ENCODE data around the gene ARID1B. TPM values are rescaled to one million over a fixed set of nuclear protein-coding genes. Genes with fewer than 3 reads are reported as not detected.
"Not testable (repeated sequence)": the region's sequence is repeated elsewhere in the genome, so short reads cannot be mapped to it uniquely, and the experiment has no call there.

Gene ARID1B
- total RNA-seq, 1 donor from 2014 or later, result 59.3 TPM

DNA sequence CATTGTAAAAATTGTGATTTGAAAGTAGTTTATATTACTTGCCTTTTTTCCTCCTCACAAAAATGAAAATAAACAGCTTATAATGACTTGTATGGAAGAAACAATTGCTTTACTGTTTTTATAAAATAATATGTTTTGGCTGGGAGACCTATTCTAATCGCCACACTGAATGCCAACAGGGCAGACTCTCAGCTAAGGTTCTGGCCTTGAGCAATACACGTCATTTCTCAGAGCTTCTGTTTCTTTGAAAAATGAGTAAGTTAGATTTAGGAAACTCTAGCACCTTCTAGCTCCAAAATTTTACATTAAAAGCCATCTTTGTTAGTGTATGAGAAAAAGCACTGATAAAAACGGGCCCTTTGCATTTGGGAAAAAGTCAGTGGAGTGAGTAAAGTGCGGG lies 166.6 kb downstream of the ARID1B start:
- H3K4me1 Mint-ChIP-seq (ENCODE audit: low read depth), result peaks cover 49% of the 10 kb centered on the region
- H3K4me3 Mint-ChIP-seq (ENCODE audit: unreplicated experiment), result peak overlapping the region; percentile 10
- TF ChIP-seq, protein P1, sequence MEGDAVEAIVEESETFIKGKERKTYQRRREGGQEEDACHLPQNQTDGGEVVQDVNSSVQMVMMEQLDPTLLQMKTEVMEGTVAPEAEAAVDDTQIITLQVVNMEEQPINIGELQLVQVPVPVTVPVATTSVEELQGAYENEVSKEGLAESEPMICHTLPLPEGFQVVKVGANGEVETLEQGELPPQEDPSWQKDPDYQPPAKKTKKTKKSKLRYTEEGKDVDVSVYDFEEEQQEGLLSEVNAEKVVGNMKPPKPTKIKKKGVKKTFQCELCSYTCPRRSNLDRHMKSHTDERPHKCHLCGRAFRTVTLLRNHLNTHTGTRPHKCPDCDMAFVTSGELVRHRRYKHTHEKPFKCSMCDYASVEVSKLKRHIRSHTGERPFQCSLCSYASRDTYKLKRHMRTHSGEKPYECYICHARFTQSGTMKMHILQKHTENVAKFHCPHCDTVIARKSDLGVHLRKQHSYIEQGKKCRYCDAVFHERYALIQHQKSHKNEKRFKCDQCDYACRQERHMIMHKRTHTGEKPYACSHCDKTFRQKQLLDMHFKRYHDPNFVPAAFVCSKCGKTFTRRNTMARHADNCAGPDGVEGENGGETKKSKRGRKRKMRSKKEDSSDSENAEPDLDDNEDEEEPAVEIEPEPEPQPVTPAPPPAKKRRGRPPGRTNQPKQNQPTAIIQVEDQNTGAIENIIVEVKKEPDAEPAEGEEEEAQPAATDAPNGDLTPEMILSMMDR (IDR thresholded peaks at IDR 0.05), result no peak
- H3K27ac Mint-ChIP-seq (ENCODE audit: unreplicated experiment), result peak overlapping the region; percentile 80
- DNase-seq (ENCODE audit: low spot score), result no peak
- no peaks in the 10 kb centered on the region for H3K27me3 Mint-ChIP-seq (ENCODE audit: low read depth)
- no peaks in the 10 kb centered on the region for H3K9me3 Mint-ChIP-seq (ENCODE audit: low read depth)
- H3K36me3 Mint-ChIP-seq (ENCODE audit: low read depth), result no peaks in the 10 kb centered on the region

DNA sequence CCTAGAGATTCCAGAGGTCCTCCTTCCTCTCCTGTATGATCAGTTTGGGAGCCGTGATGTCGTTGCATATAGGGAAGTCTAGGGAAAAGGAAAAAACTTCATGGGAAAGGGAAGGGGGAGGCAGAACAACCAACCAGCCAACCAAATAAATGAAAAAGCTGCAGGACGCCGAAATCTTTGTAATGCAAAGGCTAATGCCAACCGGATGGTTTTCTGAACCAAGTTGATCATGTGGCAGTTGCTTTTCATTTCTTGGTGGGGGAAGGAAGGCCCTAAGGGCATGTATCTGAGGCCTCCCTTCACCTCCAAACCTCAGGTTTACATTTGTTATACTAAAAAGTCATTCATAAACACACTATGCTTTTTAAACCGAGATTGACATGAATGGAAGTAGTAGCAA lies 167.2 kb downstream of the ARID1B start:
- Mint-ChIP-seq H3K4me3 (ENCODE audit: unreplicated experiment) (peak overlapping the region; percentile 10), H3K27me3 (ENCODE audit: low read depth) (no peaks in the 10 kb centered on the region), H3K4me1 (ENCODE audit: low read depth) (peaks cover 55% of the 10 kb centered on the region), H3K36me3 (ENCODE audit: low read depth) (no peaks in the 10 kb centered on the region), H3K27ac (ENCODE audit: unreplicated experiment) (peak overlapping the region; percentile 80), H3K9me3 (ENCODE audit: low read depth) (no peaks in the 10 kb centered on the region)
- TF ChIP-seq, protein P1 (IDR thresholded peaks at IDR 0.05), result no peak
- DNase-seq (ENCODE audit: low spot score), result no peak

DNA sequence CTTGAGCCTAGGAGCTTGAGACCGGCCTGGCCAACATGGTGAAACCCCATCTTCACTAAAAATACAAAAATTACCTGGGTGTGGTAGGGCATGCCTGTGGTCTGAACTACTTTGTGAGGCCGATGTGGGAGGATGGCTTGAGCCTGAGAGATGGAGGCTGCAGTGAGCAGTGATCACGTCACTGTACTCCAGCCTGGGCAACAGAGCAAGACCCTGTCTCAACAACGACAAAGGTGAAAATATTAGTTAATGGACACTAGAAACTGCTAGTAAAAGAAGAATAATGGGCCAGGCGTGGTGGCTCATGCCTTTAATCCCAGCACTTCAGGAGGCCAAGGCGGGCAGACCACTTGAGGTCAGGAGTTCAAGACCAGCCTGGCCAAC lies 168.6 kb downstream of the ARID1B start:
- H3K9me3 Mint-ChIP-seq (ENCODE audit: low read depth); H3K27me3 Mint-ChIP-seq (ENCODE audit: low read depth); DNase-seq (ENCODE audit: low spot score); H3K4me3 Mint-ChIP-seq (ENCODE audit: unreplicated experiment); H3K36me3 Mint-ChIP-seq (ENCODE audit: low read depth): not testable (repeated sequence)
- peak overlapping the region; percentile 49 for H3K27ac Mint-ChIP-seq (ENCODE audit: unreplicated experiment)
- H3K4me1 Mint-ChIP-seq (ENCODE audit: low read depth), result peaks cover 65% of the 10 kb centered on the region

DNA sequence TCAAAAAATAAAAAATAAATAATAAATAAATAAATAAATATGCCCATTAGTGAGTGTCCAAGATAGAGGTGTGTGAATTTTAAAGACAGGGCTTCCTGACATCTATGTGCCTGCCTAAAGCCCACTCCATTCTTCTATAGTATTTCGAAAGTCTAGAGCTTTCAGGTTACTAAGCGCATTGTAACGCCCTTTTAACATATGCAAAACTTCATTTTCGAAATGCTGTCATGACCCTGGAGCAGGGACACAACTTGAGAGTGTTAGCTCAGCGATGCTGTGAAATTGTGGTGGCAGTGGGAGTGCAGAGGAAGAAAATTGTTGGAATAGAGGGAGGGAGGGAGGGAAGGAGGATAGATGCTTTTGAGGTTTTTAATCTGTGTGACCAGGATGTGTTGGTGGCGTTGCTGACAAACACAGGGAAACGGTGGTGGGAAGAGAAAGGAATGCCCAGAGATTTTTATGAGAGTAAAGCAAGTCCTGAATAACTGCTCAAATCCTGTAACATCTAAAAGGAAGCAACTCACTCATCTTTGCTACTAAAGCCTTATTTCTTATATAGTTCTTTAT lies 169.3 kb downstream of the ARID1B start:
- Mint-ChIP-seq H3K9me3 (ENCODE audit: low read depth) (no peaks in the 10 kb centered on the region), H3K4me3 (ENCODE audit: unreplicated experiment) (no peak overlapping the region), H3K4me1 (ENCODE audit: low read depth) (peaks cover 66% of the 10 kb centered on the region), H3K27me3 (ENCODE audit: low read depth) (no peaks in the 10 kb centered on the region), H3K36me3 (ENCODE audit: low read depth) (no peaks in the 10 kb centered on the region), H3K27ac (ENCODE audit: unreplicated experiment) (no peak overlapping the region)
- no peak for DNase-seq (ENCODE audit: low spot score)
- TF ChIP-seq, protein P1 (IDR thresholded peaks at IDR 0.05), result no peak

DNA sequence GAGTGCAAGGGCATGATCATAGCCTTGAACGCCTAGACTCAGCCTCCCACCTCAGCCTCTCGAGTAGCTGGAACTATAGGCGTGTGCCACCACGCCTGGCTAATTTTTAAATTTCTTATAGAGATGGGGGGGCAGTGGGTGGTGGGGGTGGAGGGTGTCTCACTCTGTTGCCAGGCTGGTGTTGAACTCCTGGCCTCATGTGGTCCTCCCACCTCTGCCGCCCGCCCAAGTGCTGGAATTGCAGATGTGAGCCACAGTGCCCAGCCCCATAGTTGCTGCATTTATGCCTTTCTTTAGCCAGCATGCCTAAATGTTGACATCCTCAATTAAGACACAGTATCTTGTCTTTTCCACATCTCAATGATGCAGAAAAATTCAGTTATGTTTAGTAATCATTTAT lies 171.1 kb downstream of the ARID1B start:
- no peaks in the 10 kb centered on the region for H3K9me3 Mint-ChIP-seq (ENCODE audit: low read depth)
- peaks cover 70% of the 10 kb centered on the region for H3K4me1 Mint-ChIP-seq (ENCODE audit: low read depth)
- no peaks in the 10 kb centered on the region for H3K27me3 Mint-ChIP-seq (ENCODE audit: low read depth)
- DNase-seq (ENCODE audit: low spot score), result no peak
- no peak overlapping the region for H3K27ac Mint-ChIP-seq (ENCODE audit: unreplicated experiment)
- TF ChIP-seq, protein P1 (IDR thresholded peaks at IDR 0.05), result no peak
- H3K4me3 Mint-ChIP-seq (ENCODE audit: unreplicated experiment), result no peak overlapping the region
- H3K36me3 Mint-ChIP-seq (ENCODE audit: low read depth), result no peaks in the 10 kb centered on the region

DNA sequence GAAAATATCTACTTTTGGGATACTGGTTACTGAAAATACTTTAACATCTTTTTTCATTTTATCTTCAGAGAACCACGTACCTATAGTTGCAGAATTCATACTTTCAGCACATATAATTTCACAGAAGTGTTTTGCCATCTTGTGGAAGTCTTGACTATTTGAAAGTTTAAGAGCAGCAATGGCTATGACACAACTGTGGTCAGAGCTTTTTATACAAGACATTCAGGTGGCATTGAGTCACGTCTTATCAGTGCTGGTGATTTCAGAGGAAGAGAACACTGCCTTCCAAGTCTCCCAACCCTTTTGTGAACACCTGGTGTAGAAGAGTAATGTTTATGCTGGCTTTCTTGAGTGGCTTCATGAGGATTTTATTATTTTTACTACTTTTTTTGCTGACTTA lies 171.6 kb downstream of the ARID1B start:
- H3K4me3 Mint-ChIP-seq (ENCODE audit: unreplicated experiment), result no peak overlapping the region
- TF ChIP-seq, protein P1 (IDR thresholded peaks at IDR 0.05), result peak; percentile 45
- H3K27ac Mint-ChIP-seq (ENCODE audit: unreplicated experiment), result peak overlapping the region; percentile 71
- H3K36me3 Mint-ChIP-seq (ENCODE audit: low read depth), result no peaks in the 10 kb centered on the region
- no peaks in the 10 kb centered on the region for H3K9me3 Mint-ChIP-seq (ENCODE audit: low read depth)
- H3K4me1 Mint-ChIP-seq (ENCODE audit: low read depth), result peaks cover 70% of the 10 kb centered on the region
- DNase-seq (ENCODE audit: low spot score), result no peak
- H3K27me3 Mint-ChIP-seq (ENCODE audit: low read depth), result no peaks in the 10 kb centered on the region

Measured in chondrocyte (in vitro differentiated cells).